22Rv1 (cell line): Measurements from ENCODE around the gene TMED7.

Source experiments
- CTCF ChIP-seq: fragments of 450-650 bp; IDR thresholded peaks from 2 replicates; pipeline ENCODE4 v1.5.1; 2017; ENCODE audit warnings: mild to moderate bottlenecking
- ZFX ChIP-seq: fragments of 450-650 bp; IDR thresholded peaks from 2 replicates; pipeline ENCODE4 v1.6.1; 2017; ENCODE audit warnings: antibody characterized with exemption, borderline replicate concordance

- TF ChIP-seq CTCF = no peak
- no peak for TF ChIP-seq ZFX
Observed at GRCh38 chr5:115575167-115576070, 50.4 kb downstream of the TMED7 start.
